ENCODE data around the gene TMCO5A.

Gene TMCO5A

DNA sequence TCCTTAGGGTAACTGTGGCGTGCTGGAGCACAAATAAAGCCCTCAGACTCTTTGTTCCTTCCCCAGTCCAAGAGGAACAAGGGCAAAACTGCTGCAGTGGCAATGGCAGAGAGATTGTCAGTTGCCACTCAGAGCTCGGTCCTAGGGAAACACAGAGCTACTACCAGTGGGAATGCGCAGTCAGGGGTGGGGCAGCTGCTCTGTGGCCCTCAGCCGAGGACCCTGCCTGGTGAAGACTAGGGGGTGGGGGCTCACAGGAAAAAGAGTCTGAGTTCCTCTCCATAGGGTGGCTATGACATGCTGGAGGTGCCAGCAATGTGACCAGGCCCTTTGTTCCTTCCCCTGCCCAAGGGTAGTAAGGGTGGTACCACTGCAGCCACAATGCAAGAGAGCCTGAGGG is 43.8 kb downstream of the TMCO5A start:
- no peak for DNase-seq

DNA sequence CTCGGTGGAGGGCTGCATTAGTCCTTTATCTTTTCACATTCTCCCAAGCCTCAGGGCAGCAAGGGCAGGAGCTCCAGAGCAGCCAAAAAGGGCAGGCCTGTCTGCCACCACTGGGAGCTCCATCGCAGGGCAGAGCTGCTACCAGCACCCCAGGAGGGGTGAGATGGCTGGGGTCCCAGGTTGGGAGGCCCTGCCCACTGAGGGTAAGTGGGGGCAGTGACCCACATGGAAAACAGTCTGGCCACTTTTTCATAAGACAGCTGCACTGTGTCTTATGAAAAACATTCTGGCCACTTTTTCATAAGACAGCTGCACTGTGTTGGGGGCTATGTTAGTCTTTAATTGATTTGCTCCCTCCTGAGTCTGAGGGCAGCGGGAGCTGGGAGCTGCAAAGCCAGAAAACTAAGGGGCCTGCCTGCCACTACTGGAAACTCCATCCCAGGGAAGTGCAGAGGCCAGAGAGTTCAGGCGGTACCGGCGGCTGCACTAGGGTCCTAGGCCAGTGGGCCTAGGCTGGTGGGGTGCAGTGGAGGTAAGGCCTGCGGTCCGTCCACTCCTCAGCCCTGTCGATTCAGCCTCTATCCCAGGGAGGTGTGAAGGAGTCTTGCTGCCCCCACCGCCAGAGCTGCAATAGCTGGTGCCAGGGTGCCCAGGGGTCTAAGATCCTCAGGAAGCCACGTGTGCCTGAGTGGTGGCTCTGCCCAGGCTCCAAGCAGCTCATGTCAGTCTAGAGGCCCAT is 45.4 kb downstream of the TMCO5A start:
- no peak for DNase-seq

DNA sequence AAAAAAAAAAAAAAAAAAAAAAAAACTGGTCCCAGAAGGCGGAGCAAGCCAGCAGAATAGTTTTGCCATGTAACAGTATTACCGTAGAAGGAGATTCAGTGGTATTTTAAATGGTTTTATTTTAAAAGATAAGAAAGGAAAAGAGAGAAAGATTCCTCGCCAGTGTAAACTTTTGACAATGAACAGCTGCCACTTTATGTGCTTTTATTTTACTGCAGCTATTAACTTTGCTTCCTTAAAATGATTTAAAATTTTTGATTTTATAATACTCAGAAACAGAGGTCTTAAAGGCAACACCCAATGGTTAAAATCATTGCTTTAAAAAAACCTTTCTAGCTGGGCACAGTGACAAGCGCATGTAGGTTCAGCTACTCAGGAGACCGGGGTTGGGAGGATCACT is 46.8 kb downstream of the TMCO5A start:
- DNase-seq = no peak

DNA sequence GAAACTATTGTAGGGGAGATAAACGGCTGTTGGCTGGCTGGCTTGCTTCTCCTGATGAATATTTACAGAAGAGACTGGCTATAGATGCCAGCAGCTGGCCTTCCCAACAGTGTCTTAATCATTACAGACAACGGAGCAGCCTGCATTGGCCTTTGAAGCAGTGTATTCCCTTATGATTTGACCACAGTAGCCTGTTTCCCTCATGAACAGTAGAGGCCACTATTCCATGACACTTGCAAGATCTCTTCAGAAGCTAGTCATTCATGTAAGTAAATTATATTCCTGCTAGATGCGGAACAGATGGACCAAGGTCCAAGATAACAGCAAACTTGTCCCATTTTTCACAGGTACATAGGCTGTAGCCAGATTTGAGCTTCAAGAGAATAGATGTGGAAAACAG is 47.3 kb downstream of the TMCO5A start:
- peak; percentile 1 for DNase-seq

DNA sequence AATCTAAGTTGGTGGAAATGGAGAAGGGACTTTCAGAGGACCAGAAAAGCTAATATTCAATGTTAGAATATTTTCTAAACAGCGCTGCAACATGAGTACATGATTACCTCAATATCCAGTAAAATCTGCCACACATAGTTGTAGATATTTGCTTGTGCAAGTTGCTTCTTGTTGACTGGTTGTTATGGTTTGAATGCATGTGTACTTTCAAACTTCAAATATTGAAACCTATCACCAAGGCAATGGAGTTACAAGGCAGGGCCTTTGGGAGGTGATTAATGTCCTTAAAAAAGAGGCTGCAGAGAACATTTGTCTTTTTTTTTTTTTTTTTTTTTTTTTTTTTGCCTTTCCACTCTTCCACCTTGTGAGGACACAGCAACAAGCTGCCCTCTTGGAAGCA is 49.9 kb downstream of the TMCO5A start:
- no peak for DNase-seq

DNA sequence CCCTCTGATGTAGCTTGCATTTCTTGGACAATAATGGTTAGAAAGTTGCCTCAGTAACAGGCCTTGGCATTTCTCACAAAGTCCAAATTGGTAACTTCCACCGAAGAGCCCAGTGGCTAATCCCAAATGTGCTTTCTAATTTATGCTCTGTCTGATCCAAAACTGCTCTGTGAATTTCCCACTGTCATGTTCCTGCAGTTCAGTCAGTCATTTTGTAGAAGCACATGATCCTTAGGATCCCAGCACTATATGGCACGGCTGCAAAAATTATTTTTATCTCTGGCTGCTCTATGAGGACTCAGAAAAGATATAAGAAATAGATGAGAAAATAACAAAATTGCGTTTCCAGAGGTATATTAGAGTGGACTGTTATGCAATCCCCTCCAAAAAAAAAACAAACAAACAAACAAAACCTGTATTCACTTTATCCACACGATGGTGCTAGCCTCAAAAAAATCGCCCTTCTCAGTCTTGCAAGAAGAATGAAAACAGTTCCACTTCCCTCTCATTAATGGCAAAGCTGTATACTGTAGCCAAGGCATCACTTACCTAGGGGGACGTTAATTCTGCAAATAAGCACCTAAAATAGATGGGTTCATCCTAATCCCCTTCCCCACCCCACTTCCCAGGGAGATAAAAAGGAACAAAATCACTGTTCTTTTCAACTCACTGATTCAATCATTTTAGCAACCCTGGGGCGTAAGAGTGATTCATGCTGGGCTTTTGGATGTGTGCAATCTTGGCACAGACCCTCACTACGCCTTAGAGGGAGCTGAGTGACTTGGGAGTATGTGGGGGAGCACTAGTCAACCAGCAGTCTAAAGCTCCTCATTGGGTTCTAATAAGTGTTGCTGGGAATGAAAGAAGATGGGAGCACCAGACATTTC is 61.3 kb downstream of the TMCO5A start:
- DNase-seq = peak; percentile 36

All from activated CD4-positive, alpha-beta T cell treated with anti-CD3 and anti-CD28 coated beads, Interleukin-10, Interleukin-2, amounts not matched to agents 100 ng/mL and 50 ng/mL, durations not matched to agents 16 hours and 8 hours (primary cell).